SK-MEL-5 (cell line): Measurements from ENCODE around the gene CATSPERZ. TPM values are rescaled to one million over a fixed set of nuclear protein-coding genes. Genes with fewer than 3 reads are reported as not detected.

Experiments used
- DNase-seq: peaks from one replicate; pipeline ENCODE4 v3.0.0-alpha.2; 2016; ENCODE audit warnings: low read depth, low spot score
- in situ Hi-C: cut with HindIII; loops from 2 replicates; pipeline ENCODE4 v1.10.0; 2016; ENCODE audit warnings: low sequenced_read_pairs, high pct_unique_total_duplicates, low pct_unique_long_range_greater_than_20kb
- total RNA-seq: library from RNA; depleted of rRNA; stranded (reverse); fragments of >200 nt; shearing (Covaris generic); gene quantifications from 2 replicates; pipeline ENCODE4 v1.2.3, GENCODE V29; 2014

CATSPERZ gene
- total RNA-seq, 1 experiment from 2014 or later, result 0.45 TPM

DNA sequence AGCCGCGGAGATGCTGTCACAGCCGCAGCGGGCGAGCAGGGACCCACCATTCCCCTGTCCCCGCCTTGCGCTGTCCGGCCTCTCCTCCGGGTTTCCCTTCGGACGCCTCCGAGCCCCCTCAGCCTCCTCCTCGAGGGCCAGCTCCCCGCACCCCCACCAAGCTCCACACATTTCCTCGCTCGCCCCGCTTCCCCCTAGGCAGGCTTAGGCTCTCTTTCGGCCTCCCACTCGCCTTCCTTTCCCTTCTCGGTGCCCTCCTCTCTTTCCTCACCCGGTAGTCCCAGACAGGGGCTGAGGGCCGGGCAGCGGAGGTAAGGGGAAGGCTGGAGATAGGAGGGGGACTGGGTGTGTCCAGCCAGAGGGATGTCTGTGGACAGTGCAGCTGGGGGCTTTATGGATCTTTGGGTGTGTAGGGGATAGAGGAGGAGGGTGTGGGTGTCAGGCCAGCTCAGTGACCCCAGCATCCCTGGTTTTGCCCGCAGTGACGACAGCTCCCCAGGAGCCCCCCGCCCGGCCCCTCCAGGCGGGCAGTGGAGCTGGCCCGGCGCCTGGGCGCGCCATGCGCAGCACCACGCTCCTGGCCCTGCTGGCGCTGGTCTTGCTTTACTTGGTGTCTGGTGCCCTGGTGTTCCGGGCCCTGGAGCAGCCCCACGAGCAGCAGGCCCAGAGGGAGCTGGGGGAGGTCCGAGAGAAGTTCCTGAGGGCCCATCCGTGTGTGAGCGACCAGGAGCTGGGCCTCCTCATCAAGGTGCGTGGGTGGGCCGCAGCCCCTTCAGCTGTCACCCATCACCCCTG is 7.5 kb upstream of the CATSPERZ start:
- DNase-seq, result no peak
- in situ Hi-C loops, result no loop called here

- in situ Hi-C loops, result no loop called here
Observed at GRCh38 chr11:64294774-64295173, 5.4 kb upstream of the CATSPERZ start.

GRCh38 chr11:64295760-64296159 is 4.4 kb upstream of the CATSPERZ start:
- no peak for DNase-seq
- in situ Hi-C loops, result no loop called here

More at GRCh38 chr11:64294774-64295173, 5.4 kb upstream of the CATSPERZ start:
- no peak for DNase-seq

- in situ Hi-C loops, result no loop called here
Observed at GRCh38 chr11:64296236-64296635, 3.9 kb upstream of the CATSPERZ start.

GRCh38 chr11:64296830-64297698 is 3.1 kb upstream of the CATSPERZ start:
- no peak for DNase-seq
- in situ Hi-C loops, result no loop called here

More at GRCh38 chr11:64296236-64296635, 3.9 kb upstream of the CATSPERZ start:
- DNase-seq, result no peak

DNA sequence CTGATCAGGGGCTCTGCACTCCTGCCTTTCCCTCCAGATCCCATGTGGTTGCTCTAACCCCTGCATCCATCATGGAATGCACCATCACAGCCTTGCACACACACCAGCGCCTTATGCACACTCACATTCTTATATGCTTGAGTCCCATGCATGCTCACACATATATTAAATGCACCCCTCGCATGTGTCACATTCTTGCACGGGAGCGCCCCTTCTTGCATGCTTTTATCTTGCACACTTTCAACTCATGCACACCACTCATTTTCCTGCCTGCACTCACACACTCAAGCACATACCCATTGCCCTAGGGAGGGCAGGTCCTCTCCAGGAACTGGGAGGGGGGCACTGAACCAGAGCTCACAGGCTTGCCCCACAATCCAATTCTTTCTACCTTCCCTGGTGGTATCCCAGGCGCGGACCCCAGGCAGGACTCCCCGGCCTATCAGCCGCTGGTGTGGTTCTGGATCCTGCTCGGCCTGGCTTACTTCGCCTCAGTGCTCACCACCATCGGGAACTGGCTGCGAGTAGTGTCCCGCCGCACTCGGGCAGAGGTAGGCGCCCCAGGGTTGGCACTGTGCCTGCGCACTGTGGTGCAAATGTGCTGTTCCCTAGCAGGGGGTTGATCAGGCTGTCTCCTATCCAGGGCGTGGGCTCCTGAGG is 2.3 kb upstream of the CATSPERZ start:
- DNase-seq, result no peak
- in situ Hi-C loops, result no loop called here

GRCh38 chr11:64298966-64299846 is 952 bp upstream of the CATSPERZ start:
- in situ Hi-C loops, result no loop called here
- no peak for DNase-seq

- in situ Hi-C loops, result no loop called here
- no peak for DNase-seq
Observed at GRCh38 chr11:64303109-64304031, 3.2 kb downstream of the CATSPERZ start.

DNA sequence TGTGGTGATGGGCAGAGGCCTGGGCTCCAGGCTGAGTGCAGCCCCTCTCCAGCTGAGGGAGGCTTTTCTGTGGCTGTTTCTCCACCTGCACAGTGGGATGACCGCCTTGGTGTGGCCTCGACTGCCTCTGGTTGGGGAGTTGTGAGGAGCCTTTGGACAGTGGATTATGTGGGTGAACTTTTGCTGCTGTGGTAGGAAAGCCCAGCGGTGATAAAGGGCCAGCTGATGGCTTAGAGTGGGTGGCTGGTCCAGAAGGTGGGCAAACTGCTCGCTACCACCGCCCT is 3.8 kb downstream of the CATSPERZ start:
- DNase-seq, result no peak
- in situ Hi-C loops, result no loop called here

DNA sequence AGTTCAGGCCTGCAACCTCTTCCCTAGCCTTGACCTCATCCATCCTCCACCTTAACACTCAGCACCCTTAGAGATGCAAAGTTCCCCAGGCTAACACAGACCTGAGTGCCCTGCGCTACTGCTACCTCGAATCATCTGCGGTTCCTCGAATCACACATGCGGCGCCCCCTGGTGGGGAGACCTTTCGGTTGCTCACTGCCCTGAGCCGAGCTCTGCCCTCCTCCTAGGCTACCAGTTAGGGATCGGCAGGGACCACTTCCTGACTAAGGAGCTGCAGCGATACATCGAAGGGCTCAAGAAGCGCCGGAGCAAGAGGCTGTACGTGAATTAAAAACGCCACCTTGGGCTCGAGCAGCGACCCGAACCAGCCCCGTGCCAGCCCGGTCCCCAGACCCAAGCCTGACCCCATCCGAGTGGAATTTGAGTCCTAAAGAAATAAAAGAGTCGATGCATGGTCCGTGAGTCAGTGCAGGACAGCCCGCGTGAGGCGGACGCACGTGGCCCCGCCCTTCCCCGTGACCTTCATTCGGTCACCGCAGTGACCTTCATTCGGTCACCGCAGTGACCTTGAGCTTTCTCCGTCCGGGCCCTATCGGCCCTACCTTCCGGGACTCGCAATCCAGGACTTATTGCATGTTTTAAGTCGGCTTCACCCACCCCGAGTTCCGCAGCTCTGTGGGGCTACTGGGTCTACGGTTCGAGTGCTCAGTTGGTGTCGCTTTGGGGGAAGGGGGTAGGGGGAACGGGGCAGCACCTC is 4.3 kb downstream of the CATSPERZ start:
- in situ Hi-C loops, result no loop called here

DNA sequence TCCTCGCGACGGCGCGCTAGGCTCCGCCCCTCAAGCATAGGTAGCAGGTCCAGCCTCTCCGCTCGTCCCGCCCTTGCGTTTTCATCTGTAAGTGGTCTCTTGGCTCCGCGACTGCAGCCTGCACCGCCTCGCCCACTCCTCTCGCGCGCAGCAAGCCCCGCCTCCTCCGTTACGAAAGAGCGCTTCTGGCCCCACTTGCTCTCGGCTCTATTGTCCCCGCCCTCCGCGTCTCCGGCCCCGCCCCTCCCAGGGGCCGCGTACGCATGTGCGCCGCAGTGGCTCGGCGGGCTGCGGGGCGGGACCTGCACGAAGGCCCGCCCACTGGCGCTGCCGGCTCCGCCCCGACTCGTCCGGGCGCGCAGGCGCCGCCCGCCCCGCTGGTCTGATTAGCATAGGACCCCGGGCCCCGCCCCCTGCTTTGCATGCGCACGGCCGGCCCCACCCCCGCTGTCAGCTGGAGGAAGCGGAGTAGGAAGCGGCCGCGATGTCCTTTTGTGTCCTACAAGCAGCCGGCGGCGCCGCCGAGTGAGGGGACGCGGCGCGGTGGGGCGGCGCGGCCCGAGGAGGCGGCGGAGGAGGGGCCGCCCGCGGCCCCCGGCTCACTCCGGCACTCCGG is 5.0 kb downstream of the CATSPERZ start, which contains the start of gene ESRRA:
Gene ESRRA (plus strand): TSS at position 450 of the 616 bp plus-strand sequence. CDS start 1,656 bp downstream, outside the sequence.
- DNase-seq, result peak; percentile 98
- in situ Hi-C loops, result no loop called here

More for the DNA sequence above, 4.3 kb downstream of the CATSPERZ start:
- DNase-seq, result peak; percentile 90

GRCh38 chr11:64305691-64306562 is 5.8 kb downstream of the CATSPERZ start:
- peak; percentile 49 for DNase-seq
- in situ Hi-C loops, result no loop called here

DNA sequence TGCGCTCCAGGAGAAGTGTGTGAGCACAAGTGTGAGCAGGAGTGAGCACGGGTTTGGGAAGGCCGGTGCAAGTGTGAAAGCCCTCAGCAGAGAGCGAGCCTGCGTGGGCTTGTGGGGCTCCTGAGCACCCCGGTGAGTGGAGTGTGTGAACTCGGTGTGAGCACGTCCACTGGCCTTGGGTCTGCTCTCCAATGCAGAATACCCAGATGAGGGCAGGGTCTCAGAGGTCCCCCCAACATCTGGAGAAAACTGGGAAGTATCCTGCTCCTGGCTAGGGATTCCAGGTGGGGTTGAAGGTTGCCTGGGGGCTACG is 6.4 kb downstream of the CATSPERZ start:
- no peak for DNase-seq
- in situ Hi-C loops, result no loop called here

DNA sequence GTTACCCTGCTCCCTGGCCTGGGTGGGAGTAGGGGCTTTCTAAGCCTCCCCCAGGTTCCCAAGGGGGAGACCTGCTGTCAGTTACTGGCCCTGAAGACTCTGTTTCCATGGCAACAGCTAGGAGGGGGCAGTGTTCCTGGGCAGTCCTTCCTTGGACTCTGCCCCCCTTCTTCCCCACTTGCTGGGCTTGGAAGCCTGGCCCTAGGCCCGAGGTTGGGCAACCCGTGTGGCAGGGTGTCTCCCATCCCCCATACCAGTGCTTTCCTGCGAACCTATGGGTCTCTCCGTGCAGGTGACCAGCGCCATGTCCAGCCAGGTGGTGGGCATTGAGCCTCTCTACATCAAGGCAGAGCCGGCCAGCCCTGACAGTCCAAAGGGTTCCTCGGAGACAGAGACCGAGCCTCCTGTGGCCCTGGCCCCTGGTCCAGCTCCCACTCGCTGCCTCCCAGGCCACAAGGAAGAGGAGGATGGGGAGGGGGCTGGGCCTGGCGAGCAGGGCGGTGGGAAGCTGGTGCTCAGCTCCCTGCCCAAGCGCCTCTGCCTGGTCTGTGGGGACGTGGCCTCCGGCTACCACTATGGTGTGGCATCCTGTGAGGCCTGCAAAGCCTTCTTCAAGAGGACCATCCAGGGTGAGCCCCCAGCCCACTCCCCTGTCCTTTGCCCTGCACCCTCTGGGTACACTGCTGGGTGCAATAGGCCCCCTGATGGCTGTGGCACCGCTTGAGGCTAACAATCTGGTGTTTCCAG is 6.9 kb downstream of the CATSPERZ start:
- DNase-seq, result no peak
- in situ Hi-C loops, result no loop called here
